Activated T-cell treated with anti-CD3 and anti-CD28 coated beads, Interleukin-2, amount 50 U/mL, for 72 hours (primary cell): ENCODE measurements around the gene BICD2. TPM values are rescaled to one million over a fixed set of nuclear protein-coding genes. Genes with fewer than 3 reads are reported as not detected.
A peak's percentile ranks its signal among the peaks of the same experiment; 100 is the strongest.
"Not testable (repeated sequence)": the region's sequence is repeated elsewhere in the genome, so short reads cannot be mapped to it uniquely, and the experiment has no call there.

Experiments
- ATAC-seq, 2 donors: fragments of 150-1000 bp; cut with Tn5 transposase; replicated peaks in 1 of 2; 2 replicates each; pipeline ENCODE4 v1.10.0; 2021; ENCODE audit warnings: moderate library complexity in 2 of 2, mild to moderate bottlenecking in 1 of 2
- DNase-seq, 2 donors: peaks; one replicate each; pipeline ENCODE4 v3.0.0; 2021 to 2022; ENCODE audit warnings: mixed read lengths in 1 of 2
- H3K27ac Mint-ChIP-seq: one replicate; pipeline ENCODE4 v1.8.0; 2022; ENCODE audit warnings: mild to moderate bottlenecking, moderate library complexity, mixed read lengths
- H3K27me3 Mint-ChIP-seq: one replicate; pipeline ENCODE4 v1.8.0; 2022; ENCODE audit warnings: low read depth, mixed read lengths
- H3K36me3 Mint-ChIP-seq, 2 donors: one replicate each; pipeline ENCODE4 v1.8.0; 2022; ENCODE audit warnings: mixed read lengths in 2 of 2, mild to moderate bottlenecking in 1 of 2; ENCODE audit not compliant: insufficient read depth in 2 of 2
- H3K4me1 Mint-ChIP-seq: one replicate; pipeline ENCODE4 v1.8.0; 2022; ENCODE audit warnings: low read depth, mixed read lengths
- H3K4me3 Mint-ChIP-seq, 2 donors: one replicate each; pipeline ENCODE4 v1.8.0; 2022; ENCODE audit warnings: mild to moderate bottlenecking in 2 of 2, mixed read lengths in 2 of 2, moderate library complexity in 2 of 2
- H3K9me3 Mint-ChIP-seq, 2 donors: one replicate each; pipeline ENCODE4 v1.8.0; 2022; ENCODE audit warnings: mixed read lengths in 2 of 2
- total RNA-seq, 2 donors: library from RNA; stranded (reverse); gene quantifications; one replicate each; pipeline ENCODE4 v1.2.3, GENCODE V29; 2022

The BICD2 gene
- total RNA-seq = 10 to 100 TPM; 15.4 to 15.5 TPM

GRCh38 chr9:92764381-92764987 is at the start of gene BICD2:
TSS of gene BICD2 (minus strand) at chr9:92764833. CDS start at chr9:92764744, 89 bp downstream.
- ATAC-seq (no peak), DNase-seq (no peak)
- Mint-ChIP-seq H3K27me3 (no peaks in the 10 kb centered on the region), H3K9me3 (no peaks in the 10 kb centered on the region), H3K36me3 (peaks cover 0 to 2% of the 10 kb centered on the region in 2 donors), H3K4me1 (peaks cover 57% of the 10 kb centered on the region), H3K4me3 (peak within 1 kb of the TSS; percentile 93 to 97), H3K27ac (peak within 1 kb of the TSS; percentile 91)

- not testable (repeated sequence) for H3K9me3 Mint-ChIP-seq, DNase-seq, H3K27ac Mint-ChIP-seq, H3K36me3 Mint-ChIP-seq, H3K4me1 Mint-ChIP-seq
- Mint-ChIP-seq H3K27me3 (peaks cover 70% of the 10 kb centered on the region), H3K4me3 (peak overlapping the region; percentile 89 to 96)
- ATAC-seq = peak in 1 of 2 donors; percentile 25
Measured at GRCh38 chr9:92809629-92810326, 45.1 kb upstream of the BICD2 start.

- Mint-ChIP-seq H3K4me1 (peaks cover 6% of the 10 kb centered on the region), H3K27ac (no peak overlapping the region), H3K9me3 (no peaks in the 10 kb centered on the region), H3K4me3 (peak overlapping the region; percentile 89 to 96), H3K27me3 (peaks cover 61% of the 10 kb centered on the region), H3K36me3 (no peaks in the 10 kb centered on the region)
- ATAC-seq (peak; percentile 68 to 72), DNase-seq (peak; percentile 72 to 77)
Measured at GRCh38 chr9:92808726-92809451, 44.3 kb upstream of the BICD2 start.

GRCh38 chr9:92807757-92808725 is 43.4 kb upstream of the BICD2 start:
- H3K4me1 Mint-ChIP-seq = peaks cover 6% of the 10 kb centered on the region
- ATAC-seq (peak; percentile 36 to 40), DNase-seq (peak; percentile 37 to 38)
- no peak overlapping the region for H3K27ac Mint-ChIP-seq
- H3K27me3 Mint-ChIP-seq = peaks cover 53% of the 10 kb centered on the region
- H3K36me3 Mint-ChIP-seq = no peaks in the 10 kb centered on the region
- H3K9me3 Mint-ChIP-seq = no peaks in the 10 kb centered on the region
- H3K4me3 Mint-ChIP-seq = peak overlapping the region; percentile 89 to 96

- Mint-ChIP-seq H3K9me3 (no peaks in the 10 kb centered on the region), H3K36me3 (no peaks in the 10 kb centered on the region), H3K27ac (no peak overlapping the region), H3K4me1 (peaks cover 6% of the 10 kb centered on the region), H3K27me3 (peaks cover 44% of the 10 kb centered on the region), H3K4me3 (peak overlapping the region; percentile 52 to 96)
- no peak for ATAC-seq
- no peak for DNase-seq
Measured at GRCh38 chr9:92807031-92807756, 42.6 kb upstream of the BICD2 start.

- H3K9me3 Mint-ChIP-seq = no peaks in the 10 kb centered on the region
- H3K4me3 Mint-ChIP-seq = no peak overlapping the region
- ATAC-seq (no peak), DNase-seq (no peak)
- H3K36me3 Mint-ChIP-seq = no peaks in the 10 kb centered on the region
- peaks cover 11% of the 10 kb centered on the region for H3K4me1 Mint-ChIP-seq
- H3K27ac Mint-ChIP-seq = no peak overlapping the region
- peaks cover 27% of the 10 kb centered on the region for H3K27me3 Mint-ChIP-seq
Measured at GRCh38 chr9:92804727-92805126, 40.1 kb upstream of the BICD2 start.

GRCh38 chr9:92798358-92798757 is 33.7 kb upstream of the BICD2 start:
- Mint-ChIP-seq H3K27me3 (peaks cover 35% of the 10 kb centered on the region), H3K4me1 (peaks cover 13% of the 10 kb centered on the region), H3K36me3 (no peaks in the 10 kb centered on the region), H3K27ac (no peak overlapping the region), H3K9me3 (no peaks in the 10 kb centered on the region), H3K4me3 (no peak overlapping the region)
- ATAC-seq = no peak
- no peak for DNase-seq

GRCh38 chr9:92796337-92796804 is 31.7 kb upstream of the BICD2 start:
- not testable (repeated sequence) for ATAC-seq, H3K4me3 Mint-ChIP-seq, H3K36me3 Mint-ChIP-seq, H3K9me3 Mint-ChIP-seq, H3K27ac Mint-ChIP-seq, DNase-seq
- peaks cover 37% of the 10 kb centered on the region for H3K27me3 Mint-ChIP-seq
- H3K4me1 Mint-ChIP-seq = peaks cover 16% of the 10 kb centered on the region

- H3K4me1 Mint-ChIP-seq = peaks cover 22% of the 10 kb centered on the region
- no peak overlapping the region for H3K4me3 Mint-ChIP-seq
- no peaks in the 10 kb centered on the region for H3K36me3 Mint-ChIP-seq
- H3K27ac Mint-ChIP-seq = no peak overlapping the region
- ATAC-seq (no peak), DNase-seq (no peak)
- no peaks in the 10 kb centered on the region for H3K9me3 Mint-ChIP-seq
- peaks cover 43% of the 10 kb centered on the region for H3K27me3 Mint-ChIP-seq
Measured at GRCh38 chr9:92795598-92796336, 31.1 kb upstream of the BICD2 start.

GRCh38 chr9:92795000-92795399 is 30.4 kb upstream of the BICD2 start:
- H3K36me3 Mint-ChIP-seq = no peaks in the 10 kb centered on the region
- H3K4me3 Mint-ChIP-seq = no peak overlapping the region
- H3K27me3 Mint-ChIP-seq = peaks cover 41% of the 10 kb centered on the region
- DNase-seq (no peak), ATAC-seq (no peak)
- H3K27ac Mint-ChIP-seq = no peak overlapping the region
- H3K4me1 Mint-ChIP-seq = peaks cover 24% of the 10 kb centered on the region
- no peaks in the 10 kb centered on the region for H3K9me3 Mint-ChIP-seq

- H3K27me3 Mint-ChIP-seq = peaks cover 36% of the 10 kb centered on the region
- peaks cover 19% of the 10 kb centered on the region for H3K4me1 Mint-ChIP-seq
- ATAC-seq = no peak
- no peak overlapping the region for H3K4me3 Mint-ChIP-seq
- H3K27ac Mint-ChIP-seq = no peak overlapping the region
- H3K9me3 Mint-ChIP-seq = no peaks in the 10 kb centered on the region
- no peaks in the 10 kb centered on the region for H3K36me3 Mint-ChIP-seq
- DNase-seq = no peak
Measured at GRCh38 chr9:92794426-92794825, 29.8 kb upstream of the BICD2 start.
